ENCODE data around the gene FXYD5. TPM values are rescaled to one million over a fixed set of nuclear protein-coding genes. Genes with fewer than 3 reads are reported as not detected.

Gene FXYD5, protein sequence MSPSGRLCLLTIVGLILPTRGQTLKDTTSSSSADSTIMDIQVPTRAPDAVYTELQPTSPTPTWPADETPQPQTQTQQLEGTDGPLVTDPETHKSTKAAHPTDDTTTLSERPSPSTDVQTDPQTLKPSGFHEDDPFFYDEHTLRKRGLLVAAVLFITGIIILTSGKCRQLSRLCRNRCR
- total RNA-seq (2014; rRNA removed; shearing (Covaris generic)): 143 and 156 TPM in 2 replicates

DNA sequence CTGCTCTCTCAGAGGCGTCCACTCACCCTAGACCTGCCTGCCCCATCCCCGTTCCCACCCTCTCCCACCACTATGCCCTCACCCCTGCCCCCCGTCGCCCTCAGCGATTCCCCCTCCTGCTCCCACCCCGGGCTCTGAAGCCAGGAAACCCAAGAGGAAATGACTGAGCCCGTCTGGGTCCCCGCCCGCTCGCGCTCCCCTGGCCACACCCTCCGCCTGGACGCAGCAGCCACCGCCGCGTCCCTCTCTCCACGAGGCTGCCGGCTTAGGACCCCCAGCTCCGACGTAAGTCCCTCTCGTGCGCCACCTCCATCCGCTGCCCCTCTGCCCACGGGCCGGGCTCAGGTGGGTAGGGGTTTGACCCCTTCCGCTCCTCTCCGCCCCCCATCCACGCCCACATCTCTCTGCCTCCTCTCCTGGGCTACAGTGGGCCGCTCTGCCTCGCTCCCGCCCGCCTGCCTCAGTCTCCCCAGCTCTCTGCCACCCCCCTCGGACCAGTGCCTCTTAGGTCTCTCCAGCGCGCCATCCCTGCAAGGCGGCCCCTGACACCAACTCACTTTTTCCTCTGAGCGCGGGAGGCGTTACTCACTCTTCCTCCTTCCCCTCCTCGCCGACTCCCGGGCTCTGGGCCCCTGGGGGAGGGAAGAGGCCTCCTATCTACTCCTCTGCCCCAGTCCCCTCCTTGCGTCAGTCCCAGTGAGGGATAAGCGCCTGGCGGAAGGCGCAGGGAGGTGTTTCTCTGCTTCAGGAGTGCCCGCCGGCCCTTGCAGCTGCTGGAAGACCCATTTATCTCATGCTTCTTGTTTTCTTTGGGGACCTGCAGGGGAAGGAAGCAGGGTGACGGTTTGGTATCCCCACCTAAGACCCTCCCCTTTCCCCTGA lies at the start of gene FXYD5:
TSS of gene FXYD5 (plus strand) at position 211 of the 882 bp plus-strand sequence. CDS start 816 bp downstream, outside the sequence.

DNA sequence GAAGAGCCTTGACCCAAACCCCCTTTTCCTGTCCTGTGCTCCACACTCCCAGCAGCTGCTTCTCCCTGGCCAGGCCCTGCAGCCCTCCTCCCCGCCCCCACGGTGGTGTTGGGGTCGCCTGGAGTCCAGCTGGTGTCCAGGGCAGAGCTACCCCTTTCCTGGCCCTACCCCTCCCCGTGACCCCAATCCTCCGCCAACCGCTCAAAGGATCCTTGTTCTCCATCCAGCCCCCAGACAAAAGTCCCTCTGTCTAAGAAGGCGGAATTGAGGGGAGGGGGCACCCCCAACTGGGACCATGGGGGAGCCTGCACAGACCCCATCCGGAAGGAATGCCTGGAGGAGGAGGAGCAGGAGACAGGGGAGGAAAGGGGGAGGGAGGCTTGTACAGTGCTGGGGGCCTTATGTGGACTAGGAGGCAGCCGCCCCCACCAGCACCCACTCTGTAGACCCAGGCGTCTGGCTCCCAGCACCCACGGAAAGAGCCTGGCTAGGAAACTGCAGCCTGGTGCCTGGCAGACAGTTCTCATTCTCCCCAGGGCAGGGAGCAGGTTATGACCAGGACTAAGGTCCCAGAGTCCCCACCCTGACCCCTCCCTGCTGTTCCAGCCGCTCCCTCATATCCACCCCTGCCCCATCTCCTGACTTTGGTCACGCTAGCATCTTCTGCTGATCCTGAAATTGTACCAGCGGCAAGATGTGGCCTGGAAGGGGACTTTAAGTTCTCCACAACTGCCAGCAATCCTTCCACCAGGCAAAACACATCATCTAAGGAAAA lies 39.2 kb upstream of the FXYD5 start, which contains the start of gene FXYD3:
TSS of gene FXYD3 (plus strand) at position 647 of the 775 bp plus-strand sequence. CDS start 3,554 bp downstream, outside the sequence.

DNA sequence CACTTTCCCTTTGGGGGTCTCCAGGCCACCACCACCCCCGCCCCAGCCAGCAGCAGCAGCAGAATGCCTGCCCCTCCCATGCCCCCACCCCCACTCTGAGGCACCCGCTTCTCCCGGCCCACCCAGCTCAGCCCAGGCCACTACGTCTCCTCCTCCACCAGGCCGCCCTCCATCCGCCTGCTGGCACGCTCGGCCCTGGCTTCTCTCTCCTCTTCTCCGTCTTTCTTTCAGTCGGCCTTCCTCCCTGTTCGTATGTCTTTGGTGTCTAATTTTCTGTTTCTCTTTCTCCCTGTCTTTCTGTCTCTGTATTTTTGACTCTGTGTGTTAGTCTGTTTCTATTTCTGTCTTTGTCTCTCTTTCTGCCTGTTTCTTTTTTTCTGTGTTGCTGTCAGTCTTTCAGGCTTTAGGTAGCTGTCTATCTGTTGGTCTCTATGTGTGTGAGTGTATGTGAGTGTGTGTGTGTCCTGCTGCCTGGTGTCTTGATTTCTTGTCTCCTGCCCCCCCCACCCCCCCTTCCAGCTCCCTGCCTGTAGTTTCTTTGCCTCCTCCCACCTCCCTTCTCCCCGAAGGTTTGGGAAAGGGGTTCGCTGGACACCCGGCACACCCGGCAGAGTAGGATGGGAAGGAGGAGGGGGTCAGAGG lies 19.8 kb upstream of the FXYD5 start, which contains the start of gene LGI4:
TSS of gene LGI4 (minus strand) at position 459 of the 642 bp plus-strand sequence. CDS start at position 80, 379 bp downstream.

DNA sequence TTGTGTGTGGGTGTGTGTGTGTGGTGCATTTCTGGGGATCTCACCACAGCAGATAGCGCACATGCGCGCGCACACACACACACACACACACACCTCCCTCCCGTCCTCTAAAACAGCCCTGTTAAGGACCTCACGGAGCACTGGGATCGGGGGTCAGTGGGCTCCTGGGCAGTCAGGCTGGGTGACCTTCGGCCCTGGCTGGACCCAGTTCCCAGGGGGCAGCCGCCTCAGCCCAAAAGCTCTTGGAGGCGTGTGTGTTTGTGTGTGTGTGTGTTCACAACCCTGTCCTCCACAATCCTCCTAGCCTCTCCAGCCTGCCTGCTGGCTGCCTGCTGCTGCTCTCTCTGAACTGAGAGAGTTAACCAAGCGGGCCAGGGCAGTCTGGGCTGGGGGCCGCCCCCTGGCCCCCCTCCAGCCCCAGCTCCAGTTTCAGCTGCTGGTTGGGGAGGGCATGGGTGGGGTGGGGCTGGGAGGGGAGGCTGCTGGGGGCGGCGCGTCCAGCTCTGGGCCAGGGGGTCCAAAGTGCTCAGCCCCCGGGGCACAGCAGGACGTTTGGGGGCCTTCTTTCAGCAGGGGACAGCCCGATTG lies 16.1 kb upstream of the FXYD5 start, which contains the start of gene FXYD1:
TSS of gene FXYD1 (plus strand) at position 520 of the 588 bp plus-strand sequence. CDS start 1,256 bp downstream, outside the sequence.

DNA sequence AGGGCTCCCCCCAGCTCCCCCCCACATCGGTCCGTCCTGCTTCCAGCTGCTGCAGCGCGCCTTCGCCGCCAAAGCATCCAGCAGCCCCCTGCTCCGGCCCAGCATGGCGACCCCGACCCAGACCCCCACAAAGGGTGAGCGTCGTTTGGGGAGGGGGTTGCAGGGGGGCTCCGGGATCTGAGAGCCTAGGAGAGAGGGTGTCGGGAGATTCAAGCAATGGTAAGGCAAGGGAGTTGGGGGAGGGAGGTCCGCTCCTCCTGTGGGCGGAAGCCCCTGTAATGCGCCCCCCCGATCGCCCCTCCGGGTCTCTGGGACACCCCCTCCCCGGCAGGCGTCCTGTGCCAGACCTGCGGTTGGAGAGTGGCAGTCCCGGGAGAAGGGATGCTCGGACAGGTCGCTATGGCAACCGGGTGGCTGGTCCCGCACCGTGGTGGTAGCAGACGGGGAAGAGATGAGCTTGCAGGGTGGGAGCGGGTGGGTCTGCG lies 11.3 kb upstream of the FXYD5 start, which contains the start of gene FXYD7:
TSS of gene FXYD7 (plus strand) at position 25 of the 485 bp plus-strand sequence. CDS start at position 104, 79 bp downstream.

Small RNA genes lying within 50 kb of the gene (small RNA-seq; reads per million reads assigned to genes)
- gene AC020907.2: not detected

Other genes starting within 250 kb of the FXYD5 start
- 2.5 and 2.7 TPM in 2 replicates for gene ZNF30, start 227.8 kb upstream of the FXYD5 start, total RNA-seq (2014; rRNA removed; shearing (Covaris generic))
- 1.6 and 1.9 TPM in 2 replicates for gene ZNF792, start 190.5 kb upstream of the FXYD5 start, total RNA-seq (2014; rRNA removed; shearing (Covaris generic))
- 39.6 and 45.2 TPM in 2 replicates for gene GRAMD1A, start 154.4 kb upstream of the FXYD5 start, total RNA-seq (2014; rRNA removed; shearing (Covaris generic))
- gene SCN1B, start 124.3 kb upstream of the FXYD5 start, total RNA-seq (2014; rRNA removed; shearing (Covaris generic)): 5.4 and 5.7 TPM in 2 replicates
- gene HPN, start 113.0 kb upstream of the FXYD5 start, total RNA-seq (2014; rRNA removed; shearing (Covaris generic)): not detected in 2 replicates
- 49.6 and 65.0 TPM in 2 replicates for gene FXYD3, start 38.9 kb upstream of the FXYD5 start, total RNA-seq (2014; rRNA removed; shearing (Covaris generic))
- gene LGI4, start 19.7 kb upstream of the FXYD5 start, total RNA-seq (2014; rRNA removed; shearing (Covaris generic)): 0.64 and 3.0 TPM in 2 replicates
- 0.56 TPM in 1 of 2 replicates, not detected in the other for gene FXYD1, start 15.9 kb upstream of the FXYD5 start, total RNA-seq (2014; rRNA removed; shearing (Covaris generic))
- 0.26 and 2.1 TPM in 2 replicates for gene FXYD7, start 11.5 kb upstream of the FXYD5 start, total RNA-seq (2014; rRNA removed; shearing (Covaris generic))
- not detected in 2 replicates for gene FAM187B, start 74.0 kb downstream of the FXYD5 start, total RNA-seq (2014; rRNA removed; shearing (Covaris generic))
- 3.6 and 4.5 TPM in 2 replicates for gene LSR, start 94.3 kb downstream of the FXYD5 start, total RNA-seq (2014; rRNA removed; shearing (Covaris generic))
- 160 and 166 TPM in 2 replicates for gene USF2, start 114.2 kb downstream of the FXYD5 start, total RNA-seq (2014; rRNA removed; shearing (Covaris generic))
- gene HAMP, start 127.8 kb downstream of the FXYD5 start, total RNA-seq (2014; rRNA removed; shearing (Covaris generic)): 1.2 TPM in 1 of 2 replicates, not detected in the other
- gene MAG, start 137.4 kb downstream of the FXYD5 start, total RNA-seq (2014; rRNA removed; shearing (Covaris generic)): 1.3 TPM in 1 of 2 replicates, not detected in the other
- gene CD22, start 174.5 kb downstream of the FXYD5 start, total RNA-seq (2014; rRNA removed; shearing (Covaris generic)): 8.2 and 11.6 TPM in 2 replicates
- 0.16 TPM in 1 of 2 replicates, not detected in the other for gene FFAR1, start 193.2 kb downstream of the FXYD5 start, total RNA-seq (2014; rRNA removed; shearing (Covaris generic))
- not detected in 2 replicates for gene FFAR3, start 203.7 kb downstream of the FXYD5 start, total RNA-seq (2014; rRNA removed; shearing (Covaris generic))
- gene GPR42, start 216.3 kb downstream of the FXYD5 start, total RNA-seq (2014; rRNA removed; shearing (Covaris generic)): not detected in 2 replicates

All from A375 (cell line).